Activated naive CD4-positive, alpha-beta T cell (primary cell): ENCODE measurements around the gene SLC25A21.

ENCODE experiments used
- DNase-seq, 4 experiments: peaks; one replicate each; lab custom pipeline; 2025; lab: John Stamatoyannopoulos, UW

Gene SLC25A21

DNA sequence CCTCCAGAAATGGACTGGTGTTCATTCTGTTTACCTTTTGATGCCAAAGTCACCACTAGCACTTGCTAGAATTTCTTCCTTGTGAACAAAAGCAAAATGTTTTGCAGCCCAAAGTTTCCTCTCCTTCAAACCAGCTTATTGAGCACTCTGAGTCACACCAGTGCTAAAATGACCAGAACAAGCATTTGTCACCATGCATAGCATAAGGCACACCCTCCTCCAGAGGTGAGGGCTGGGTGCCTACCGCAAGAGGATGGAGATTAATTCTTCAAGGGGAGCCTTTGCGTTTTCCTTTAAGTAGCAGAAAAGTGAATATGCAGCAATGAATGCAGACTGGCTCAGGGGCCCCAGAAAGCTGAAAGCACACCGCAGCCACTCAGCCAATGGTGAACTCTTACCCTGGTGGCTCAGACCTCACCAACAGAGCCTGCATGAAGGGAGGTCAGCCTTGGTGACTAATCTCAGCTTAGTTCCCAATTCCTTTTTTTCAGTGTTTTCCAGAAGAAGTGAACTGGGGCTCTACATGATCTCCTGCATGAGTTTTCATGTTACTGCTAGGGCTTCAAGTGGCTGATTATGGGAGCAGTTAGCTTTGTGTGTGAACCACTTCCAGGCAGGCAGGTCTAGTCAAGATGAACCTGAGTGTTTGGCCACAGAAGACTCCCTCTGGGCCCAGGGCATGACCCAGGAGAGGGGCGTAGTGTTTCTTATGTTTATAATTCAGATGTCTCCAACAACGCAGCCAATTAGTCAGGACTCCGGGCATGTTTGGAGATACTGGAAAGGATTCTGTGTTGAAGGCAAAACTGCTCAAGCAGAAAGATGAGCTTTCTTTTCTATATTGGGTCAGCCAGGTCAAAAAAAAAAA lies 414.4 kb downstream of the SLC25A21 start:
- no peak for DNase-seq

DNA sequence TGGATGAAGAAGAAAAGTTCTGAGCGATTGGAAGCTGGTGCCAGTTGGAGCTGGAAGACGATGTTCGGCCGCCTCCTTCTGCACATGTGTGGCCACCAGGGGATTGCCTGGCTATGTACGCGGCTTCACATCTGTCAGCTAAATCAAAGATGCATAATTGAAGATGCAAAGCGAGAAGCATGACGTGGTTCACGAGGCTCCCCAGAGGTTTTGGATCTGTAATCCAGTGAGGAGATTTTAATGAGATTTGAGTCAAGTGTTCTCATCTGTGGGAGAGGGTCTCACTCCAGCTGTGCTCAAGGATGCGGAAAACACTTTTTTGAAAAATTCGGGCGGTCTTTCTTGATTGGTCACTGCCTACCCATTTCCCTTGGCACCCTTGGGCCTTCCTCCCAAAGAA lies 416.2 kb downstream of the SLC25A21 start:
- DNase-seq: no peak

DNA sequence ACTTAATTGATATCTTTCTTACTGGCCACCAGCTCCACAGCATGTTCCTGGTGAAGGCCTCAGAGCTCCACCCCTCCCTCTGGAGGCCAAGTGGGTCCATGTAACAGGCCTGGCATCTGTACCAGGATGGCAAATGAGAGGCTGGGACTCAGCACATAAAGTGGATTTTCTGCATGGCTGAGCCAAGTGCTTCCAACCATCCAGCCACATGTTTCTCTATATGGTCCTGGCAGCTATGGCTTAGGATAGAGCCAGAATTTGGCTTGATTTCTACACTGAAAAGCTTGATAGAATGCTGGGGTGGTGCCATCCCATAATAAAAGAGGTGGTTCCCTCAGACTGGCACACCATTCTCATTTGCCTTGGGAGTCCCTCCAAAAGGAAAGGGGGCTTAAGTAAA lies 416.6 kb downstream of the SLC25A21 start:
- DNase-seq: no peak

DNA sequence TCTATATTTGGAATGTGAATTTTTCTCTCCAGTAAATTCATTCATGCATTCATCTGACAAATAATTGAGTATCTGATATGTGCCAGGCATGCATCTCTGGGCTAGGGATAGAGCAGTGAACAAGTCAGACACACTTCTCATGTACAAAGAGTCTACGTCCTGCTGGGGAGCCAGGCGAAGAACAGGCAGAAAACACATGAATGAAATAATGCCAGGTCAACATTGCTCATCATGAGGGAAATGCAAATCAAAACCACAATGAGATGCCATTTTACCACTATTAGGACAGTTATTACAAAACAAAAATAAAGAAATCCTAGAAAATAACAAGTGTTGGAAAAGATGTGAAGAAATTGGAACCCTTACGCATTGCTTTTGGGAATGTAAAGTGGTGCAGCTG lies 420.5 kb downstream of the SLC25A21 start:
- DNase-seq: no peak

DNA sequence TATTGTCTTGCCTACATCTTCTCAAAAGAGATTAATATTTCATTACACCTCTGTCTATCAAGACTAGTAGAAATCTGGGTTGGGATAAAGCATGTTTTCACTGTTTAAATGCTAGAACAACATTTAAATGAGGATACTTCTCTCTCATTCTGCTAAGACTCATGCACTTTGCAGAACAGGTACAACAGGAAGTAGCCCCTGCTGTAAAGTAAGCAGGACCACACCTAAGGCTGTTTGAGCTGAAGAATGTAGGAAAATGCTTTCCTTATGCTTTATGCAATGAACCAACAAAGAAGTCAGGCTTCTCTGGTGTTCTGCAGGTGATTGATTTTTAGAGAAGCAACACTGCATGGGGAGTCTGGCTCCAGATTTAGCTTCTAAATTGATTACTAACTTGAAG lies 421.3 kb downstream of the SLC25A21 start:
- no peak for DNase-seq

DNA sequence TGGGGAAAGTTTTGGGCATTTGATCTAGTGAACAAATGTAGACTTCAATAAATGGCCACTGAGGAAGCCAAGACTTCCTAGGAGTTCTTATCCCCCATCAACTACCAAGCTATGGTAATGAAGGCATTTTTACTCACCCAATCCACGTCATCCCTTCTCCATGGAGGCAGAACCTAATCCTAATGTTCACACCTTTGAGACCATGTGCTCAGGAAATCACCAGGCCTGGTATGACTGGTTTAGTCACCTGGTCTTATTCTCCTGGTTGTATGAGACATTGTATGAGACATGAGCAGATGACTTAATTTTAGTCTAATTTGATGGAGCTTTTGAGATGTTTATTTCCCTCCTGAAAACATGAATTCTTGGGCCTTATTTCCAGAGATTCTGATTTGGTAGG lies 422.2 kb downstream of the SLC25A21 start:
- no peak for DNase-seq

DNA sequence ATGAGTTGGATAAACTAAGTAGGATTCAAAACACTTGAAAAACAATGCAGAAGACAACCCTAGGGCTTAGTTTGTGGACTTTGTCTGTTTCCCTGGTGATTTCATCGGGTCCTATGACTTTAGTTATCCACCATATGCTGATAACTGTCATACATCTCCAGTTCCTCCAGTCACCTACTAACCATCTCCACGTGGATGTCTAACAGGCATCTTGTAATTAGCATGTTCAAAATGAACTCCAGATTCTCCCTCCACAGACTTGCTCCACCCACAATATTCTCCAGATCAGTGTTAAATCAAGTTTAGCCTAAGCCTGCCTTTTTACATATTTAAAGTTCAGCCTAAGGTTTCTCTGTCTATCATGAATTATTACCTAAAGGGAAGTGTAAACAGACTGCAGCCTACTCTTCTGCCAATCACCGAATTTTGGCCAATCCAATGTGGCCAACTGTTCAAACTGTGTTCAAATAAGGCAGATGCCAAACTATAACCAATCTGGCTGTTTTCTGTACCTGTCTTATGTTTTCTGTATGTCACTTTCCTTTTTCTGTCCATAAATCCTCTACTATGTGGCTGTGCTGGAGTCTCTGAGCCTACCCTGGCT lies 423.7 kb downstream of the SLC25A21 start:
- DNase-seq: no peak

DNA sequence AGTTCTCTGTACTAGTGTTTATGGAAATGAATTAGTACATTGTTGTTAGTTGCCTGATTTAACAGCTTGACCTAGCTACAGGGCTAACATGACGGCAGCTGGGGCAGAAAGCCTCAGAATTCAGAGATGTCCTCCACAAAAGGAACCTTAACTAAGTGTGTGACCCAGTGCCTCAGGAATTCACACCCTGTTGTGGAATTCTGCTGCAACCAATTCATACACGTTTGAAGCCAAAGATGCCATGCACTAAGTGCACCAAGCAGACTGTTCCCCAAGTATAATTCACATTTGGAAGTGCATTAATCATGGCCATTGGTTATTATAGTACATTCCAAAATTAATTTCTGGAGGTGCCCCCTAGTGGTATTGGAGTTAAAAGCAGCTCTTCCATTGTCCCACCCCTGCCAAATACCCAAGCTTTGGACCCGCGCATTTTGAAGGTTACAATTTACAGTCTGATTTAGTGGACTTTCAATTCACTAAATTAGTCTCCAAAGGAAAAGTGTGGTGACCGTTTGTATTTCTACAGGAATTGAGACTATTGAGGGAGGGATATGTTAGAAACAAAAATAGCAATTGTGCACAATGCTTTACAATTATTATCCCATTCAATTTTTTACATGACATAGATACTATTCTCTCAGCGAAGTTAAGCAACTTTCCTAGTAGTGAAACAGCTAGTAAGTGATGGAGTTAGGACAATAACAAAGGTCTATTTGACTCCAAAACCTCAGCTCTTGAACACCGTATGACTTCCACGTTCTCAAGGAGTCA lies 424.8 kb downstream of the SLC25A21 start:
- no peak for DNase-seq

DNA sequence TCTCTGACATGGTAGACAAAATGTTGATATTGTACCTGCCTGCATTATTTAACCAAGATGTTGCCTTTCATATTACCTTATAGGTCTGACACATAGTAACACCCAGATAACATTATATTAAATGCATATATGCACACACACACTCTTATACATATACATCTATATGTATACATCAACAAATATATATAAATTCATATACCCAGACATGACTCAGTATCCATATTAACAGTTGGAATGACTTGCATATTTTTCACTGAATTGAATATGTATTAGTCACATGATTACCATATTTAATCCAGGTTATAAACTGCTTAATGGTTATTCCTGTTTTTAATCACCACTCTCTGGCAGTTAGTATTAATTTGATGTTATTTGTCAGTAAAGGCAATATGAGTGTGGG lies 425.5 kb downstream of the SLC25A21 start:
- no peak for DNase-seq

DNA sequence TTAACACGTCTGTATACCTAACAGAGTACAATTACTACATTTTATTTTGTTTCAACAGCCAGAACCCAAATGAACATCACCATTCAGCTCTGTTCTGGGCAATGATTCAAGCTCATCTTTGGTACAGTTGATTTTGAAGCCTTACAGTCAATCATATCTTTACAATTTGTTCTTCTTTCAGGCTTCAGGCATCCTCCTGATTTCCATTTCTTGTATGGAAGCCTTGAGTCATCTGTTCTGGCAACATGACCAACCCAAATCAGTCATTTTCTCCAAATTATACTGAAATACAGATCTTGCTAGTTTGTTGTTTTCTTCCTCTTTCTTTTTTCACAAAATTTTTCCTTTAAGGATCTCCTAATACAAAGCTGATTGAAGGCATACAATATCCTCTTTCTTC lies 430.5 kb downstream of the SLC25A21 start:
- no peak for DNase-seq

DNA sequence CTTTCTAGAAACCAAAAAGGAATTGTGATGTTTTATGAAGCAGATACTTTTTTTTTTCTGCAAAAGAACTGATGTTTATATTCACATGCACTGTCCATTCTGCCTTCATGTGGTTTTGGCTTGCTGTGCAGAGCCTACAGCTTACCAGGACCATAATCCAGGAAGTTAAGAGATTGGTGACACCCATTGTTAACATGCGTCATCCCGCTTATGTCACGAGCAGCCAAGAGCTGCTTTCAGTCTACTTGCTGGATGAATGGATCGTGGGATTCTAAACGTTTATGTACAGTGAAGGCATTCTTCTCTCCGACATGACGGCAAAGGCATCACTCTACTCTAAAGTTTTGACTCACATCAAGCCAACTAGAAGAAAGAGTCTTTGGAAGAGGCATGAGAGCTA lies 434.1 kb downstream of the SLC25A21 start:
- DNase-seq: no peak

DNA sequence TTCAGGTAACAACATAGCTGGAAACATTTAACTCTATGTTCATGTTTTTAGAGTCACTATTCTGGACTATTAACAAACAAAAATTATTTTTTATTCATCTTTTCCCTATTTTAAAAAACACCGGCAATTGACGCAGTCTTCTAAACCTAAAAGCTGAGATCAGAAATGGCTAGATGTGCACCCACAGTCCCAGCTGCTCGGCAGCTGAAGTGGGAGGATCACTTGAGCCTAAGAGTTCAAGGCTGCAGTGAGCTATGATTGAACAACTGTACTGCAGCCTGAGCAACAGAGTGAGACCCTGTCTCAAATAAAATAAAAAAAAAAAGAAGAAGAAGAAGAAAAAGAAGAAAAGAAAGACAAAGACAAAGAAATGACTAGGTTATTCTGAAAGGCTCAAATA lies 446.3 kb downstream of the SLC25A21 start:
- DNase-seq: no peak

DNA sequence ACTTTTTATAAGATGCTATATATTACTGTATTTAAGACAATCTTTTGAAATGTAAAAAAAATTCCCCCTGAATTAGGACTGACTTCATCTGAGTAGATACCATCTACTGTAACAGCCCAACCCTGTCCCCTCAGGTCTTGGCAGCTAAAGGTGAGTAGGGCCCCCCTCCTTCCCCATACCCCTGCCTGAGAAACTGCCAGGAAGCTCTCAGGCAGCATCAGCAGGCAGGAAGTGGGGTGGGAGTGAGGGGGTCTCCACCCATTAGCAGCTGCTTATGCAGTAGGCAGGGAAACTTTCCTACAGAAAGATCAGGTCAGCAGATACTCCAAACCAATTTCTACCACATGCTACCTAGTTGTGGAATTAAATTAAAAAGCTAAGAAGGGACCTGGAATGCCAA lies 448.2 kb downstream of the SLC25A21 start:
- DNase-seq: no peak

DNA sequence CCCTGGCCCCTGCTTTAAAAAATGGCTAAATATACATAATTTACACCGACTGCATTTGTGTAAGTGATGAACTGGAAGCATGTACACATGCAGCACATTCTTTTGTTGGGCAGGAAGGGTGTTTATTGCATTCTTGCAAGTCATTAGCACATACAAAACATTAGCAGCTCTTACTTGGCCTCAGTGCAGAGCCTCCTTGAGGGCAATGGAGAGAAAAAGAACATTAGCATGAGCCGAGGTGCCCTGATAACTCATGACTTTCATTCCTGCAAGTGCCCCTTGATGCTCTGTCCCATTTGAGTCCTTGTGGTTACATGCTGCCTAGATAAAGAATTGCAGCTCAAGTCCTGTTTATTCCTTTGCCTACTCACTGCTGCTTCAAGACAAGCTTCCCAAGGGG lies 448.9 kb downstream of the SLC25A21 start:
- DNase-seq: no peak

DNA sequence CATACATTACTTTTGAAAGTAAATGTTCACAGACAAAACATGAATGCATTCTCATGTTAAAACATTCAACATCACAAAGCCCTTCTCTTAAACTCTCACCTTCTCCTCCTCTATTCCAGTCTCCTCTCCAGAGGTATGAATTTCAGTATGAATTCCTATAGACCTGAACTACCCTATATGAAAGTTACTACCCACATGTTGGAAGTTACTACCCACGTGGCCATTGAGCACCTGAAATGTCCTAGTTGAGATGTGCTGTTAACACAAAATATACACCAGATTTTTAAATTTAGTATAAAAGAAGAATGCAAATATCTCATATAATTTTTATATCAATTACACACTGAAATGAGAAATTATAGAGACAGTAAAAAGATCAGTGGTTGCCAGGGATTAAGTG lies 450.5 kb downstream of the SLC25A21 start:
- no peak for DNase-seq

DNA sequence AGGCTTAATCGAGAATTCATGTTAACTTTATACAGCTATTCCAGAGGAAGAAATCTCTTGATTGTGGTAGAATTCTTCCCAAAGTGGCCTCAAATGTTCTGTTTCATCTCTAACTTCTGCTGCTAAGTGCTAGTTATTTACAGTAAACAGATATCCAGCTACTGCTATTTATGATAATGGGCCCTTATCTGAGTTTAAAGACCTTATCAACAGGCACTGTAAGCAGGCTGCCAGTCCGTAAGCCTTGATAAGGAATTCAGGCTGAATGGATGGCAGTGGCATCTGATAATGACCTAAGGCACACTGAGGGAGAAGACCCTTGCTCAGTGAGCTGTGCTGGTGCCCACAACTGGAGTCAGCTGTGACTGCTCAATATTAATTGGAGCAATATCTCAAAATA lies 451.7 kb downstream of the SLC25A21 start:
- no peak for DNase-seq

DNA sequence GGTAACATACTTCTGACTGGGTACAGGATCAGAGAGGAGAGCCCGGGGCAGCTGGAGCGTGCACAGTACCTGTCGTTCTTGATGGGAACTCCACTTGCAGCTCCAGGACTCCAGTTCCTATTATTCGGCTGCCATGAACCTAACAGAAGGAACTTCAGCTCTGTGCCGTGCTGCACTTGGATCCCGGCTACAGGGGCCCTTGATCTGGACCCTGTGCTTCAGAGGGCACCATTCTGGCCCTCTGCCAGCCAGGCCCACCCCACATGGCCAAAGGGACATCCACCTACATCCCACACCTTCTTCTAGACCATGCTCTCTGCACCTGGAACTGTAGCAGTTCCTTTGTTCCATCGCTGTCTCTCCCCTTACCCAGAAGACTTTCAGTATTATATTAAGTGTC lies 452.6 kb downstream of the SLC25A21 start:
- no peak for DNase-seq

DNA sequence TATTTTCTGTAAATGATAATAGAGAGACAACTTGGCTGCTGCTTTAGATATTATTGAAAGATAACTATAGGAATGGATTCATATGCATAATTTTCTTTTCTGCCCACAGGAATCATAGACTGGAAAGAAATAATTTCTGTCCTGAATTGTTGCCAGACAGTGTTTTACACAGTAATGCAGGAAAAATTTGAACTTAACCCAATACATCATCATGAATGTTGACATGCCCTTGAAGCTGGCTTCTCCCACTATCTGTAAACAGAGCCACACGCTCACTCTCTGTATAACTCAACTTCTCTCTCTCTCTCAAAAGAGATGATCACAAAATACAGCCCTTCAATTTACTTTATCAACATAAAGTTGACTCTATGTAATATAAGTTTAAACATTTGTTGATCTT lies 454.2 kb downstream of the SLC25A21 start:
- no peak for DNase-seq

DNA sequence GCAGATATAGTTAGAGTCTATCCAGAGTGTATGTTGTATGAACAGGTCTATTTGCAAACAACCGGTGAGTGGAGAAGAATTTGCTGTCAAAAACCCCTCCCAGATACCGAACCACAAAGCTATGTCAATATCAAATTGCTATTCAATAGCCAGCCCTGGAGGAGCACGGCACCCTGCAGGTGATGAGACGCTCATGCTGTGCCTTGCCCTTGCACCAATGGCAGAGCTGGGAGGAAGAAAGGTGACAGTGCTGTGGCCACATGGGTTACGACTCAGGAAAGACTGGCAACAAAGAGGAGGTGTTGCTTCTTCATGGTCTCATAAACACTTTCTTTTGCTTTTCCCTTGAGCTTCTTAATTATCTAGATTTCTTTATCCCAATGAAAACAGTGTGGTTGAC lies 455.0 kb downstream of the SLC25A21 start:
- no peak for DNase-seq

DNA sequence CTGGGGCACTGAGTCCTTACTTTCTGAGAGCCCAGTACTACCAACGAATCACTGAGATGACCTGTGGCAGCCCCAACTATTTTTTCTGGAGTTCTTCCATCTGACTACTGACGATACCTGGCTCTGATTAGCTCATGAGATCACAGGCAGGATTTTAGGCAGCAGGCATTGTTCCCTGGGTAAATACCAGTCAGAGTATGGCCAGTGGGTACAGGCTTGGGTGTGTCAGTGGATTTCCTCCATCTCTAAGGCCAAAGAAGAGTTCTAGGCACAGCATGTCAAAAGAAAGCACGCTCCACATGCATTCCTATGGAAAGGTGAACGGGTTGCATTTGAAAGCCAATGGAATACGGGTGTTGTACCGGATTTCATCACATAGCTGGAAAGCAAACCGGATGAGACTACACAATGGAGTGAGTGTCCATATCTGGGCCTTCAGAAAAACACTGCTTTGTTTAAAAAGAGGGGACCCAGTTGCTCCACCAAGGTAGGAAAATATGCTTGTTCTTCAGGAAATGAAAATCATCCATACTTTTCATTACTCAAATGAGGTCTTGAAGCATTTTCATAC lies 455.7 kb downstream of the SLC25A21 start:
- no peak for DNase-seq

DNA sequence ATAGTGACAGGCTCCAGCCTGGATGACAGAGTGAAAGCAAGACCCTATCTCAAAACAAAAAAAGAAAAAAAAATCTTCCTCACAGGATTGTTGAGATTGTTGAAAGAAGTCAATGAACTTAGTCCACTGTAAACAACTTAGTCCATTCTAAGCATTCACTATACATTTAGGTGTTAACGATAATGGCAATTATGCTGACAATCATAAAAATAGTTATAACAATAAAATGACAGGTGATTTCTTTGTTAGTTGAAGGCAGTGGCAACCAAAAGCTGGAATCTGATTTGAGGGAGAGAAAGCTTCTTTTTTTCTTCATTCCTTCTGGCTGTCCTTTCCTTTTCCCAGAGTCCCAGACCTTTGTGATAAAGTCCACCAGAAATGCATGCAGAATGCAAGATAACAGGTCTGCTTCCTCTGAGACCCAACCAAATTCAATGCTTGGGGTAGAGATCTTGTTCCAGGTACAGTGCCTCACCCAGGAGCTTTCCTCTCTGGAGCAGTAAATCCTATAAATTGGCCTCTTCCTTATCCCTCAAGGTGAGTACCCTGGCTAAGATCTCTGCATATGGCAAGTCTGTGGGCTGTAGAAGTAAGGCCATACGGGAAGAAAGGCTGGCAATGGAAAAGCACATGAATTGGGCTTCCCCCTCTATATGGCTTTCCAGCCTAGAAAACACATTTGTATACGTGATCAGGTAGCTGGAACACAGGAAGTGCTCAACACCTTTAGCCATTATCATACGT lies 458.3 kb downstream of the SLC25A21 start:
- DNase-seq: no peak

DNA sequence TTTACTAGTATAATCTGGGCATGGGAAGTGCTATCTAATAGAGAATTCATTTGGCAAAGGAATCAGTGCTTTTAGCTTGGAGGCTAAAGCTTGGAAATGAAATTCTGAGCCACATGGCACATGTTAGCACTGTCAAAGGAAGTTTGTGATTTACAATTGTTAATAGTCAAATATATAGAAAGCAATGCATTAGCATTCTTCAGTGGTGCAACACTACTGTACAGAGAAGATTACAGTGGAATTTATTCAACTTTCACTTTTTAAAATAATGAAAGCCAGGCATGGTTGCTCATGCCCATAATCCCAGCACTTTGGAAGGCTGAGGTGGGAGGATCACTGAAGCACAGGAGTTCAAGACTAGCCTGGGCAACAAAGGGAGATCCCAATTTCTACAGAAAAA lies 464.8 kb downstream of the SLC25A21 start:
- DNase-seq: no peak
